Thyroid gland (tissue), 4 donors: Measurements from ENCODE around the gene TAC3.
"Not testable (repeated sequence)": the region's sequence is repeated elsewhere in the genome, so short reads cannot be mapped to it uniquely, and the experiment has no call there.

Experiments
- CTCF ChIP-seq, 6 experiments: fragments of 200-600 bp in 3 of 6; fragments of 450-650 bp in 3 of 6; sonication (generic) in 3 of 6; IDR thresholded peaks; one replicate each; pipeline ENCODE4 v1.5.1; 2016 to 2019; ENCODE audit warnings: antibody characterized with exemption in 6 of 6, mild to moderate bottlenecking in 2 of 6, inconsistent platforms in 1 of 6, moderate library complexity in 1 of 6
- POLR2A ChIP-seq, 2 donors: fragments of 450-650 bp; IDR thresholded peaks; one replicate each; pipeline ENCODE4 v1.6.1; 2017; ENCODE audit warnings: antibody characterized with exemption in 2 of 2, mild to moderate bottlenecking in 2 of 2, moderate library complexity in 1 of 2

GRCh38 chr12:57018353-57018752, 2.0 kb upstream of the TAC3 start:
- TF ChIP-seq CTCF, POLR2A (IDR thresholded peaks at IDR 0.05): not testable (repeated sequence)
